OCI-LY3 (cell line): Measurements from ENCODE around the gene RBM44.

Experiments
- EZH2phosphoT487 ChIP-seq: fragments of 200-600 bp; shearing (Covaris generic); IDR thresholded peaks from 2 replicates; pipeline ENCODE4 v1.6.1; 2018; ENCODE audit warnings: antibody characterized with exemption, mixed run types, low read depth
- TF ChIP-seq, protein P1 (sequence below): fragments of 200-600, 300-600 bp; sonication (generic); IDR thresholded peaks from 2 replicates; pipeline ENCODE4 v1.5.1; 2014; ENCODE audit warnings: antibody characterized with exemption, low read length, low read depth

DNA sequence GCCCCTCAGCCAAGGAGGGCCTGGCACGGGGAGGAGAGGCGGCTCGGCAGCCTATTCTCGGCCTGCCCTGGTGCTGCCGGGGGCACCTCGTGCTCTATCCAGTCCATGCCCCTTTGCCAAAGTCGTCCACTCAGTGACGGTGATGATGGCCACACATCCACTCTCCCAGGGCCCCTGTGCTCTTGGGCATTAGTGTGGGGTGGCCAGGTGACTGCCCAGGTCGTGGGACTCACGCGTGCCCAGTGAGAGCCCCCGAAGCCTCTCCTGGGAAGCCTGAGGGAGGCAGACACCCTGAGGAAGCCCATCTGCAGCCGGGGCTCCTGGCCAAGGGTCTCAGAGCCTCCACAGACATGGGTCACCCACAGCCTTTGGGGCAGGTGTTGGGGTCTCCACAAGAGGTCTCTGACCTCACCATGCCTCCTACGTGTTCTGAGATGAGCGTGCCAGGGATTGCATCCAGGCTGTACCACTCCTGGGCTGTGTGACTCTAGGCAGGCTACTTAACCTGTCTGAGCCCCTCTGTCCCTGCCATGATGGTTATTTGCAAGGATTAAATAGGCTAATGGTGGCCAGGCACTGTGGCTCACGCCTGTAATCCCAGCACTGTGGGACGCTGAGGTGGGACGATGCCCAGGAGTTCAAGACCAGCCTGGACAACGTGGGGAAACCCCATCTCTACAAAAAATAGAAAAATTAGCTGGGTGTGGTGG lies 73.8 kb downstream of the RBM44 start:
- TF ChIP-seq, protein P1, sequence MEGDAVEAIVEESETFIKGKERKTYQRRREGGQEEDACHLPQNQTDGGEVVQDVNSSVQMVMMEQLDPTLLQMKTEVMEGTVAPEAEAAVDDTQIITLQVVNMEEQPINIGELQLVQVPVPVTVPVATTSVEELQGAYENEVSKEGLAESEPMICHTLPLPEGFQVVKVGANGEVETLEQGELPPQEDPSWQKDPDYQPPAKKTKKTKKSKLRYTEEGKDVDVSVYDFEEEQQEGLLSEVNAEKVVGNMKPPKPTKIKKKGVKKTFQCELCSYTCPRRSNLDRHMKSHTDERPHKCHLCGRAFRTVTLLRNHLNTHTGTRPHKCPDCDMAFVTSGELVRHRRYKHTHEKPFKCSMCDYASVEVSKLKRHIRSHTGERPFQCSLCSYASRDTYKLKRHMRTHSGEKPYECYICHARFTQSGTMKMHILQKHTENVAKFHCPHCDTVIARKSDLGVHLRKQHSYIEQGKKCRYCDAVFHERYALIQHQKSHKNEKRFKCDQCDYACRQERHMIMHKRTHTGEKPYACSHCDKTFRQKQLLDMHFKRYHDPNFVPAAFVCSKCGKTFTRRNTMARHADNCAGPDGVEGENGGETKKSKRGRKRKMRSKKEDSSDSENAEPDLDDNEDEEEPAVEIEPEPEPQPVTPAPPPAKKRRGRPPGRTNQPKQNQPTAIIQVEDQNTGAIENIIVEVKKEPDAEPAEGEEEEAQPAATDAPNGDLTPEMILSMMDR, result no peak
- no peak for TF ChIP-seq EZH2phosphoT487
